Aorta (tissue), 5 donors: ENCODE data around the gene THRA. TPM values are rescaled to one million over a fixed set of nuclear protein-coding genes. Genes with fewer than 3 reads are reported as not detected.

Experiments used
- ATAC-seq: fragments of 200-7000 bp; cut with Tn5 transposase; one replicate; pipeline ENCODE4 v1.9.1; 2022; ENCODE audit warnings: moderate library complexity; ENCODE audit not compliant: low FRiP score
- DNase-seq, 2 donors: peaks; one replicate each; pipeline ENCODE4 v3.0.0-alpha.2; 2020
- H3K27ac ChIP-seq, 2 donors: one replicate each; pipeline ENCODE4 v1.5.1; 2013; ENCODE audit warnings: low read length in 2 of 2, mild to moderate bottlenecking in 2 of 2, moderate library complexity in 2 of 2, control low read depth in 1 of 2, inconsistent platforms in 1 of 2, low read depth in 1 of 2
- H3K27me3 ChIP-seq, 2 donors: one replicate each; pipeline ENCODE4 v1.6.1; 2013; ENCODE audit warnings: control low read depth in 1 of 2, low read length in 1 of 2, mild to moderate bottlenecking in 1 of 2, moderate library complexity in 1 of 2; ENCODE audit not compliant: insufficient read depth in 2 of 2, control insufficient read depth in 1 of 2
- H3K36me3 ChIP-seq, 2 donors: one replicate each; pipeline ENCODE4 v1.6.1; 2013; ENCODE audit warnings: control low read depth in 1 of 2, low read length in 1 of 2, mild to moderate bottlenecking in 1 of 2; ENCODE audit not compliant: insufficient read depth in 2 of 2, control insufficient read depth in 1 of 2
- H3K4me1 ChIP-seq, 2 donors: one replicate each; pipeline ENCODE4 v1.6.1; 2013; ENCODE audit warnings: low read length in 2 of 2, control low read depth in 1 of 2, mild to moderate bottlenecking in 1 of 2, moderate library complexity in 1 of 2; ENCODE audit not compliant: insufficient read depth in 2 of 2, control insufficient read depth in 1 of 2
- H3K4me3 ChIP-seq, 2 donors: one replicate each; pipeline ENCODE4 v1.5.1; 2013; ENCODE audit warnings: low read length in 2 of 2, control low read depth in 1 of 2, mild to moderate bottlenecking in 1 of 2
- H3K9me3 ChIP-seq: one replicate; pipeline ENCODE4 v1.6.1; 2013; ENCODE audit warnings: mild to moderate bottlenecking, low read length; ENCODE audit not compliant: control insufficient read depth
- WGBS, 2 donors: extraction: QIAGEN DNeasy Blood & Tissue Kit; methylation state at CpG; one replicate each; pipeline ENCODE4 v1.1.7; 2013; 5-methylcytosine and 5-hydroxymethylcytosine counted together
- intact Hi-C, 2 donors: fragments of 100-400 bp; cut with DNase I; formaldehyde crosslinking; loops; one replicate each; pipeline versions ENCODE4 v1.14.2 to v1.15.0; 2022
- long read RNA-seq, 2 donors: library from polyadenylated mRNA; unstranded; transcript quantifications; one replicate each; pipeline ENCODE4 v2.0.0, GENCODE V29; 2020 to 2021
- polyA plus RNA-seq, 2 donors: library from polyadenylated mRNA; stranded (reverse); fragments of 200-250 nt; gene quantifications; one replicate each; pipeline ENCODE4 v1.2.3, GENCODE V29; 2013
- total RNA-seq, 2 donors: library from RNA; stranded (reverse); fragmentation: NEBNext Ultra II Directional; extraction: Animal tissue kit (Norgen Biotek cat#: 25700); gene quantifications; one replicate each; pipeline ENCODE4 v1.2.1, GENCODE V29; 2021
- donor health status: healthy with polysubstance abuse.
- donor health status: Bipolar disorder and iron deficiency.
- donor health status: DM: no; HTN: no; CAD: no.
- donor health status: DM: no; HTN: no; CAD: no.
- donor health status: DM: yes; HTN: yes; CAD: no.

The THRA gene
- total RNA-seq (10 to 100 TPM; 53.7 to 62.3 TPM), polyA plus RNA-seq (10 to 100 TPM; 38.9 to 52.1 TPM)
- long read RNA-seq, donor 1, partial matches to known transcripts, result 13 of 20 reads
- long read RNA-seq, donor 1, other reads (novel, unspliced or antisense), result 6 of 20 reads
- long read RNA-seq, donor 2, transcript THRA-201 (10 exons, 2,538 nt), result major isoform, 5 of 31 reads
- long read RNA-seq, donor 2, partial matches to known transcripts, result 11 of 31 reads
- long read RNA-seq, donor 2, other reads (novel, unspliced or antisense), result 14 of 31 reads

GRCh38 chr17:40062329-40063186 lies at the start of gene THRA:
Gene THRA, plus strand, starts transcription at chr17:40062965. Its CDS starts 11,524 bp downstream, at chr17:40074489.
- Histone ChIP-seq H3K4me3 (peak within 1 kb of the TSS; percentile 89 to 98), H3K36me3 (no peaks in the 10 kb centered on the region), H3K27me3 (no peaks in the 10 kb centered on the region), H3K27ac (peak within 1 kb of the TSS in 1 of 2 donors; percentile 57), H3K4me1 (peaks cover 0 to 1% of the 10 kb centered on the region in 2 donors), H3K9me3 (no peaks in the 10 kb centered on the region)
- peak; percentile 82 to 91 for DNase-seq
- WGBS, 2 donors, result 1 to 2% methylated on average over 56 to 83 of the region's 83 CpGs
- peak; percentile 66 for ATAC-seq
- intact Hi-C loops, result loop anchor here (1.0 to 2.0 kb wide), 2 partner anchors 14 to 24 kb away; no protein-coding TSS in a partner anchor

DNA sequence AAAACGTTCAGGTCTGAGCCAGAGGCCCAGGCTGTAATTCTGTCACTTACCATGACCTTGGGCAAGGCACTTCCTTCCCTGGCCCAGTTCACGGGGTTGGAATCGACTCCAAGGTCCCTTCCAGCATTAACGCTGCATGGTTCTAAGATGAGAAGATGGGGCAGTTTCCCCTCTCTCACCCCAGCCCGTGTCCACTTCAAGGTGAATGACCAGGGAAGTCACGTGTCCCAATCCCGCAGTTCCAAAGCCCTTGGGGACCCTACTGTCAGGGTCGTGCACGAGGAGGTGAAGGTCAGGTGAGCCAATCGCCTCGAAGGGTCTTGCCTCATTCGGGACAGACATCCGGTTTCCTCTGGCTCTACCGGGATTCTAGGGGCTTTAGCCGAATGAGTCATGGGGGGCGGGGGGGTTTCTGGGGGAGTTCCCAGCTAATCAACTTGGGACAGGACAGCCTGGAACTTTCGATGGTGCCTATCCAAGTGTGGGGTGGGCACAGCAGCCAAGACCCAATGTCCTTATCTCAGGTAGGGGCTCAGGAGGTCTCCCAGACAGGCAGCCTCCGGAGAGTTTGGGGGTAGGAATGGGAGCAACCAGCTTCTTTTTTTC lies 48.3 kb upstream of the THRA start:
- H3K9me3 ChIP-seq, result no peaks in the 10 kb centered on the region
- no peak overlapping the region for H3K4me3 ChIP-seq
- H3K27ac ChIP-seq, result no peak overlapping the region
- H3K27me3 ChIP-seq, result no peaks in the 10 kb centered on the region
- intact Hi-C loops, result loop anchor here in 1 of 2 donors (10.0 kb wide), 1 partner anchor 270 kb away; the partner anchor contains the start of gene CDC6
- ATAC-seq (peak; percentile 39), DNase-seq (no peak)
- H3K36me3 ChIP-seq, result no peaks in the 10 kb centered on the region
- 62 to 67% methylated on average over 18 of the region's 18 CpGs for WGBS, 2 donors
- H3K4me1 ChIP-seq, result no peaks in the 10 kb centered on the region

- intact Hi-C loops, result loop anchor here (5.0 to 10.0 kb wide), 3 partner anchors 72 to 270 kb away; partner anchors contain the start of gene CDC6 (in 1 of the 2)
- no peaks in the 10 kb centered on the region for H3K27me3 ChIP-seq
- WGBS, 2 donors, result 78 to 84% methylated on average over 20 of the region's 20 CpGs
- H3K4me3 ChIP-seq, result no peak within 1 kb of the TSS
- ATAC-seq (no peak), DNase-seq (peak in 1 of 2 donors; percentile 79)
- no peaks in the 10 kb centered on the region for H3K9me3 ChIP-seq
- H3K4me1 ChIP-seq, result no peaks in the 10 kb centered on the region
- H3K36me3 ChIP-seq, result no peaks in the 10 kb centered on the region
- no peak within 1 kb of the TSS for H3K27ac ChIP-seq
These were observed 47.5 kb upstream of the THRA start, which contains the start of gene CSF3 for GRCh38 chr17:40015005-40015997. Gene CSF3, plus strand, starts transcription at chr17:40015440. Its CDS starts 35 bp downstream, at chr17:40015475.

GRCh38 chr17:40015998-40016985 lies 46.5 kb upstream of the THRA start:
- DNase-seq, result no peak
- H3K4me3 ChIP-seq, result no peak overlapping the region
- H3K9me3 ChIP-seq, result no peaks in the 10 kb centered on the region
- H3K27ac ChIP-seq, result no peak overlapping the region
- no peaks in the 10 kb centered on the region for H3K36me3 ChIP-seq
- intact Hi-C loops, result loop anchor here (5.0 to 10.0 kb wide), 3 partner anchors 71 to 269 kb away; partner anchors contain the start of gene CDC6 (in 1 of the 2)
- WGBS, 2 donors, result 81 to 84% methylated on average over 25 to 26 of the region's 26 CpGs
- no peaks in the 10 kb centered on the region for H3K4me1 ChIP-seq
- H3K27me3 ChIP-seq, result no peaks in the 10 kb centered on the region
- no peak for ATAC-seq

GRCh38 chr17:40017422-40018080 lies 45.2 kb upstream of the THRA start:
- no peaks in the 10 kb centered on the region for H3K4me1 ChIP-seq
- ATAC-seq, result no peak

DNA sequence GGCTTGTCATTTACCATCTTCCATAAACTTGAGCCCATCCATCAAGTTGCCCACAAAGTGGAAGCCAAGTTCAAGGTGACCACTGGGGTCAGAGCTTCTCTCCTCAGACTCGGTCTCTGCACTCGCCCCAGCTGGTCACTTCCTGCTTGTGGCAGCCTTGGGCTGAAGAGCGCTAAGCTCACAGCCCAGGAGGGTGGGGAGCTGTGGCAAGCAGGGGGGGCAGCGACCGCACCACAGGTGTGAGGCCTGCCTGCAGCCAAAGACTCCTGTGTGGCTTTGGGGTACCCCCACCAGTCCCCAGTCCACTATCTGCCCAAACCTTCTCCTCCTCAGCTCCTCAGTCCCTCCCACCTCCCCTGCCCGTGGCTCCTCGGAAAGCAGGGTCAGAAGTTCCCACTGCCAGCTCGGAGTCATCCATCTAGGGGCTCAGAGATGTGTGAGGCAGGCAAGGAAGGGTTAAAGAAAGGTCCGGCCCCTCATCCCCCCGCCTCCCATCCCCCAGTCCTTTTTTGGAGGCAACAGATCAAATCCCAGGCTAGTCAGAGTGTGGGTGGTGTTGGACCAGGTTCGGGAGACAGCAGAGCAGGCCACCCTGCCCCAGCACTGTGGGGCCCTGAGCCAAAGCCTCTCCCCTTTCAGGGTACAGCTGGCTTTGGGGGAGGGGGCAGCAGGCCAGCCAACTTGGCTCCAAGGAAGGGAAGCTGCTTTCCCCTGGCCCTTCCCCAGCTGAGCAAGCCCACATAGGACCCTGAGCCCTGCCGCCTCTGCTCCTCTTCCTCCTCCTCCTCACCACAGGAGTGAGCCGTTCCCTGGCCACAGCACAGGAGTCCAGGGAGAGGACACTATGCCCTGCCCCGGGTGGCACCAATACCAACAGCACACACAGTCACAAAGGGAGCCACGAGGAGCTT lies 44.3 kb upstream of the THRA start:
- no peak for ATAC-seq
- Histone ChIP-seq H3K9me3 (no peaks in the 10 kb centered on the region), H3K27ac (no peak overlapping the region), H3K4me3 (no peak overlapping the region), H3K36me3 (no peaks in the 10 kb centered on the region), H3K4me1 (no peaks in the 10 kb centered on the region), H3K27me3 (no peaks in the 10 kb centered on the region)
- WGBS, 2 donors, result 19% methylated on average over 15 of the region's 15 CpGs
- intact Hi-C loops, result loop anchor here (5.0 to 10.0 kb wide), 3 partner anchors 69 to 266 kb away; partner anchors contain the start of gene CDC6 (in 1 of the 2)
- peak in 1 of 2 donors; percentile 80 for DNase-seq

More at GRCh38 chr17:40017422-40018080, 45.2 kb upstream of the THRA start:
- no peaks in the 10 kb centered on the region for H3K36me3 ChIP-seq
- no peaks in the 10 kb centered on the region for H3K27me3 ChIP-seq
- H3K27ac ChIP-seq, result no peak overlapping the region
- H3K4me3 ChIP-seq, result no peak overlapping the region
- intact Hi-C loops, result loop anchor here (5.0 to 10.0 kb wide), 3 partner anchors 70 to 267 kb away; partner anchors contain the start of gene CDC6 (in 1 of the 2)
- no peak for DNase-seq
- WGBS, 2 donors, result 25 to 38% methylated on average over 15 of the region's 15 CpGs
- no peaks in the 10 kb centered on the region for H3K9me3 ChIP-seq
